HG03064 (cell line): ENCODE measurements around the gene IRGQ.
"Not testable (repeated sequence)": the region's sequence is repeated elsewhere in the genome, so short reads cannot be mapped to it uniquely, and the experiment has no call there.

Source experiments
- ATAC-seq: cut with Tn5 transposase; IDR thresholded peaks from one replicate; pipeline ENCODE4 v1.9.1; 2021; ENCODE audit warnings: low read depth; ENCODE audit not compliant: unreplicated experiment

The IRGQ gene, protein sequence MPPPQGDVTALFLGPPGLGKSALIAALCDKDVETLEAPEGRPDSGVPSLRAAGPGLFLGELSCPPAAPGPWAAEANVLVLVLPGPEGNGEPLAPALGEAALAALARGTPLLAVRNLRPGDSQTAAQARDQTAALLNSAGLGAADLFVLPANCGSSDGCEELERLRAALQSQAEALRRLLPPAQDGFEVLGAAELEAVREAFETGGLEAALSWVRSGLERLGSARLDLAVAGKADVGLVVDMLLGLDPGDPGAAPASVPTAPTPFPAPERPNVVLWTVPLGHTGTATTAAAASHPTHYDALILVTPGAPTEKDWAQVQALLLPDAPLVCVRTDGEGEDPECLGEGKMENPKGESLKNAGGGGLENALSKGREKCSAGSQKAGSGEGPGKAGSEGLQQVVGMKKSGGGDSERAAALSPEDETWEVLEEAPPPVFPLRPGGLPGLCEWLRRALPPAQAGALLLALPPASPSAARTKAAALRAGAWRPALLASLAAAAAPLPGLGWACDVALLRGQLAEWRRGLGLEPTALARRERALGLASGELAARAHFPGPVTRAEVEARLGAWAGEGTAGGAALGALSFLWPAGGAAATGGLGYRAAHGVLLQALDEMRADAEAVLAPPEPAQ

DNA sequence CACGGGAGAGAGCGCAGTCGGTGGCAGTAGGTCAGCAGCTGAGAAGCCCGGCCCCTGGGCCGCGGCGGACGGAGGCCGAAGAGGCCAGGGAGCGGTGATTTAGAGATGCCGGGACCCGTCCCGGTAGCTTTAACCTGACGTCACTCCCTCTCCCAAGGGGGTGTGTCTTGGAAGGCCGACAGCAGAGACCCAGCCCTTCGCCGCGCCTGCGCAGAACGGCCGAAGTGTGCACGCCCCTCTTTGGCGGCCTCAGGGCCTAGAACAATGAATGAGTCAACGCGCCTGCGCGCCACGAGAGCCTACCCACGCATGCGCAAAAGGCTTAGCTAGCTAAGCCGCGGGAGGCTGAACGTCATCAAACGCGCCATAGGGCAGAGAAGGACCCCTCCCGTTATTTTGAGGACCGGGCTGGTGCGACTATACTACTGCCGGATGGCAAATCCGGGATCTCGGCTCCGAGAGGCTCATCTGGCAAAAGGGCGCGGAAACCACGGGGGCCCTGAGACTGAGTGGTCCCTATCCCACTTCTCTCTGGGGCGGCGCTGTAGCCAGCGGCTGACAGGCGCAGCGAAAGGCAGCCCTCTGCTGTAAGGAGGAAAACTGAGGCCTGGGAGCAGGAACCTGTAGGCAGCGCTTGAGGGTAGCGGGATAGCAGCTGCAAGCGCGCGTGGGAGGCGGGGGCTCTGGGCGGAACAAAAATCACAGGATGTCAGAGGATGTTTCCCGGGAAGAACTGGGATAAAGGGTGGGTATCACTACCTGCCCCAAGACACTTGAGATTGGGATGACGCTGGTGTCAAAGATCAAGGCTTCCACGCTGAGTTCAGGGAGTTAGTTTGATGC is at the start of gene IRGQ, which contains the start of gene ZNF576:
Gene IRGQ, minus strand, starts transcription at position 136 of the 843 bp plus-strand sequence. CDS start 796 bp downstream, outside the sequence.
Gene ZNF576, plus strand, starts transcription at position 597 of the 843 bp plus-strand sequence. CDS start 514 bp downstream, outside the sequence.
- peak; percentile 66 for ATAC-seq

DNA sequence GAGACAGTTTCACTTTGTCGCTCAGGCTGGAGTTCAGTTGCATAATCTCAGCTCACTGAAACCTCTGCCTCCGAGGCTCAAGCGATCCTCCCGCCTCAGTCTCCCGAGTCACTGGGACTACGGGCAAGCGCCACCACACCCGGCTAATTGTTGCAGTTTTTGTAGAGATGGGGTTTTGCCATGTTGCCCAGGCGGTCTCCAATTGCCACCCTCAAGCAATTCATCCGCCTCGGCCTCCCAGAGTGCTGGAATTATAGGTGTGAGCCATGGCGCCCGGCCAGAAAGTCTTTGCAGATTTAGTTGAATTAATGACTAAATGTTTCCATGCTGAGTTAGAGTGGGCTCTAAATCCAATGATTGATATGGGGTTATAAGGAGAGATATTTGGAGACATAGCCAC is 48.2 kb upstream of the IRGQ start:
- ATAC-seq = no peak

DNA sequence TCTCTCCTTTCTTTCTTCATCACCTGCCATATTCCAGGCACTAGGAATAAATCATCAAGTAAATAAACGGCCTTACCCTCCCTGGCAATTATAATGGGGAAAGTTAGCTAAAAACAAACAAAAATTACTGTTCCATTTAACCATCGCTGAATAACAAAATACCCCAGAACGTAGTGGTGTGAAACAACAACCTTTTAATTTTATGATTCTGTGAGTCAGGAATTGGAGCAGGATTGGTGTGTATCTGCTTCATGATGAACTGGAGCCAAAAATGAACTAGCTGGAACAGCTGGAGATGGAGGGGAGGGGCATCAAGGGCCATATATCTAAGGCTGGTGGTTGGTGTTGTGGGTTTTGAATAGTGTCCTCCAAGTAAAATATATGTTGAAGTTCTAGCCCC is 47.4 kb upstream of the IRGQ start:
- no peak for ATAC-seq

DNA sequence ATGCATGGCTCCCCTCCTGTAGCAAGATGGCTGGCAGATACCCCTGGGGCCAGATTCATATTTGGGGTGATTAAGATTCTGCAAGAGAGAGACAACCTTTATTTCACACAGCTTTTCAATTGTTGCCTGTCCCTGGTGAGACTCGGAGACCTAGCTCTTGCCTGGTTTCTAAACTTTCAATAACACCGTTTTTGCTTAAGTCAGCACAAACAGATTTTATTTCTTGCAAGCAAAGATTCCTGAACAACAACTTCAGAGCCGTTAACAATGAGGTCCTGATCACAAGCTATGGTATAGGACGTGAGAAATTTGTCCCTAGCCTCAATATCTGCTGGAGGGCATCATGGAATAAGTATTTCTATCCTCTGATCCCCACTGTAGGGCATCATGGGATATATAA is 46.6 kb upstream of the IRGQ start:
- no peak for ATAC-seq

DNA sequence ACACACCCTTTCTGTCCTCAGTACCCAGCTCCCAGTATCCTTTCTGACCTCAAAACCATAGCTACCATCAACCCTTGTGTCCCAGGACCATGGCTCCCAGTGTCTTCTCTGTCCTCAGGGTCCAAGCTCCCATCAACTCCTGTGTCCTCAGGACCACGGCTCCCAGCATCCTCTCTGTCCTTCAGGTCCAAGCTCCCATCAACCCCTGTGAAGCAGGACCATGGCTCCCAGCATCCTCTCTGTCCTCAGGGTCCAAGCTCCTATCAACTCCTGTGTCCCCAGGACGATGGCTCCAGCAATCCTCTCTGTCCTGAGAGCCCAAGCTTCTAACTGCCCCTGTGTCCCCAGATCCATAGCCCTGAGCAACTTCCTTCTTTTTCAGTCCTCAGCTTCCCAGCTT is 45.4 kb upstream of the IRGQ start:
- ATAC-seq = no peak

DNA sequence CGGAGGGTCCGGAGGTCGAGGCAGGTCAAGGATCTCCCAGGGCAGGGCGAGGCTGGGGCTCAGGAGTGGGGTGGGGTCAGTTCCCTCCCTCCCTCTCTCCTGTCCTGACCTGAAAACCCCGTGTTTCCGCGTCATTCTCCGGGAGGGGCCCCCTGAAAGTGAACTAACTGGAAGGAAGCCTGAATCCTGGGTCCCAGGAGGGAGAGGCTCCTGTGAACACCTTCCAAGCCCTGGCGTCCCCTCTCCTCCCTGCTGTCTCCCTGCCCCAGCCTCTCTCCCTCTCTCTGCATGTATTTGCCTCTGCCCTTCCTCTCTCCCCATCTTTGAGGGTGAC is 44.5 kb upstream of the IRGQ start:
- ATAC-seq = no peak

DNA sequence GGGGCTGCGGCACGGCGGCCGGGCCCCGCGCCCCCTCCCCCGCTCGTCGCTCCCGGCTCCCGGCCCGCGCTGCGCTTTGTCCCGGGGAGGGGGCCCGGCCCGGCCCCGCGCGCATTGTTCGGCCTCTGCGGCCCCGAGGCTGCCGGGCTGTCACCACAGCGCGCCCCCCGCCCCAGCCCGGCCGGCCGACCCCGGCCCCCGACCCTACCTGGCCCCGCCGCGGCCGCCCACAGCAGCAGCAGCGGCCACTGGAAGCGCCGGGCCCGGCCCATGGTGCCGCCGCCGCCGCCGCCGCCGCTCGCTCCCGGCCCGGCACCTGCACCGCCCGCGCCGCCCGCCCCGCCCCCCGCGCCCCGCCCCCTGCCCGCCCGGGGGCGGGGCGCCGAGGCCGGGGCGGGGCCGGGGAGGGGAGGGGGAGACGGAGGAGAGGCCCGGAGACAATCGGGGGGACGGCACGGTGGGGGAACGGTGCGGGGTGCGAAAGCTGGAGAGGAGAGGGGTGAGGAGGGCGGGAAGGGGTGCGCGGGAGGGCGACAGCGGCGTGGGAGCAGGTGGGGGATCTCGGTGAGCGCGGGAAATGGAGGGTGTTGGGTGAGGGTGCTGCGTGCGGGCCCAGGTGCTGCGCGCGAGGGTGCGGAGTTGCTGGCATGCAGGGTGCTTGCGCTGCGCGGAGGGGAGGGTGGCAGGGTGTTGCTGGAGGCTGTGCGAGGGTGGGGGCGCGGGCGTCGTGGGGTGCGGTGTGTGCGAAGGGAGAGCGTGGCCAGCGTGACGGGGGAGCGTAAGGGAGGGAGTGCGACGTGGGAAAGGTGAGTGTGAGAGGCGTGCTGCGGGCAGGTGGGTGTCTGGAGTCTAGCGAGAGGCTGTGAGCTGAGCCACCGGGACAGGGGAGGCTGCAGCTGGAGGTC is 43.8 kb upstream of the IRGQ start, which contains the start of gene CADM4:
Gene CADM4, minus strand, starts transcription at position 332 of the 905 bp plus-strand sequence. Its CDS starts 60 bp downstream, at position 272.
- ATAC-seq = no peak

DNA sequence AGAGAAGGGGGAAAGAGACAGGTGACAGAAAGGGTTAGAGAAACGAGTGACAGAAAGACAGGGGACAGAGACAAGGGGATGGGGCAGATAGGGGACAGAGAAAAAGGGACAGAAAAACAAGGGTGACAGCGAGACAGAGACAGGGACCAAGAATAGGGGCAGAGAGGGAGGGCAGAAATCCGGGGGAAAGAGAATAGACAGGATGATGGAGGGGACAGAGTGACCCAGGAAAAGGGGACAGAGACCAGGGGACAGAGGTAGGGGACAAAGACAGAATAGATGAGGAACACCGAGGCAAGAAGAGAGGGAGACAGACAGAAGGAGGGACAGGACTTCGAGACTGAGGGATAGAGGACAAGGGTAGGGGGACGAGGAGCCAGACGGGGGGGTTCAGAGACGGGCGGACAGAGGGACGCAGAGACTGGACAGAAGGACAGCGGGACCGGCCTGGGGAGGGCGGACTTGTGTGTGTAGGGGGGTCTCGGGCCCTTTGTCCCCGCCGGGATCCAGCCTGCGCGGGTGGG is 43.1 kb upstream of the IRGQ start:
- no peak for ATAC-seq

DNA sequence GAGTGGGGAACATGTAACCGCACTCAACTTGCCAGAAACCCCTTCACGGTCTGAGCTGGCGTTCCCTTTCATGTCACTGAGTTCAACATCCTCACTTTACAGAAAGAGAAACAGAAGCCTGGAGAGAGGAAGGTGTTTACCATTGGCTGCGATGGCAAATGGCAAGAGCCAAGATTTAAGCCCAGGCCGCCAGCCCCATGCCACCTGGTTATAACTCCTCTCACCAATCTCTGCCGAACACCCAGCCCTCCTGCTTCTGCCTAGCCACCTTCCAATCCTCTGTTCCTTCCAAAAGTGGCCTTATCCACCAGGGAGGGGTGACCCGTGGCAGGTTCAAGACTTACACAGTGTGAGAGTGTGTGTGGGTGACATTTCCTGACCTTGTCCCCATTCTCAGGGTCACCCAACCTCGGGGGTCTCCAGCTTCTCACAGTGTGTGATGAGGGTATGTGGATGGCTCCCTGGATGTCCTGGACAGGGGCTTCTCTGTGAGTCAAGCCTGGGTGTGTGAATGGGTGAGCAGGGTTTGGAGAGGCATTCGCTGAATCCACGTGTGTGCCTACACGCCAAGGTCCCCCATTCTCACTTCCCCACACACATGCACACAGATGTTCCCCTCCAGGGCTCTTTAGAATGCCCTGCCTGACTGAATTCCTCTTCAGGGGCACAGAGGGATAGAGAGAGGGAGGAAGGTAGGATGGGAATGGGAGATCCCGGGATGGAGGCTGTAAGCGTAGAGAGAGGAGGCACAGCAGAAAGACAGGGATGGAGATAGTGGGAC is 42.5 kb upstream of the IRGQ start:
- no peak for ATAC-seq

DNA sequence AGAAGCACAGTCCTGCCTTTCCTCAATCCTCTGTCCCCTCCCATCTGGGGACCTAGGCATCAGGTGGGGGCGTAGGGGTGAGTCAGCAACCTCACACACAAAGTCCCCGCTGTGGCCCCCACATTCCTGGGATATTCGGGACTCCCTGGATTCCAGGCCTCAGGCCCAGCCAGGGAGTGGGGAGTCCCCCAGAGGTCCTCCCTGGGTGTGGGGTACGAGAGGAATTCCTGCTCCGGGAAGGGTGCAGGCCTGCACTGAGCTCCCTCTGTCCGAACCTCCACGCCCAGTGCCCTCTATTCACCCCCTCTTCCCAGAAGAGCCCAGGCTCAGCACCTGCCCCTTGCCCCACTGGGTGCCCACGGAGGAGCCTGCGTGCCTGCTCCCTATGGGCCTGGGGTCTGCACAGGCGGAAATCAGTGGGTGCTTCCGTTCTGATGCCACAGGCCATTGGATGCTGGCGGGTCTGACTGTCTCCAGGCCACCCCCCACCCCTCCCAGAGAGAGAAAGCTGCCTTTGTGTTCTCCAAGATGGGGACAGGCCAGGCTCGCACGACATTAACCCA is 40.3 kb upstream of the IRGQ start:
- ATAC-seq = no peak

DNA sequence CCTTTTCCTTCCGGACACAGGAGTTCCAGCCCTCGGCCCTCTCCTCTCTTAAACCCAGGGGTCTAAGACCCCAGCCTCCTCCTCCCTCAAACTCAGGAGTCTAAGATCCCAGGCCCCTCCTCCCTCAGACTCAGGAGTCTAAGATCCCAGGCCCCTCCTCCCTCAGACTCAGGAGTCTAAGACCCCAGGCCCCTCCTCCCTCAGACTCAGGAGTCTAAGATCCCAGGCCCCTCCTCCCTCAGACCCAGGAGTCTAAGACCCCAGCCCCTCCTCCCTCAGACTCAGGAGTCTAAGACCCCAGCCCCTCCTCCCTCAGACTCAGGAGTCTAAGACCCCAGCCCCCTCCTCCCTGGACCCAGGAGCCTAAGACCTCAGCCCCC is 39.6 kb upstream of the IRGQ start:
- ATAC-seq = not testable (repeated sequence)

DNA sequence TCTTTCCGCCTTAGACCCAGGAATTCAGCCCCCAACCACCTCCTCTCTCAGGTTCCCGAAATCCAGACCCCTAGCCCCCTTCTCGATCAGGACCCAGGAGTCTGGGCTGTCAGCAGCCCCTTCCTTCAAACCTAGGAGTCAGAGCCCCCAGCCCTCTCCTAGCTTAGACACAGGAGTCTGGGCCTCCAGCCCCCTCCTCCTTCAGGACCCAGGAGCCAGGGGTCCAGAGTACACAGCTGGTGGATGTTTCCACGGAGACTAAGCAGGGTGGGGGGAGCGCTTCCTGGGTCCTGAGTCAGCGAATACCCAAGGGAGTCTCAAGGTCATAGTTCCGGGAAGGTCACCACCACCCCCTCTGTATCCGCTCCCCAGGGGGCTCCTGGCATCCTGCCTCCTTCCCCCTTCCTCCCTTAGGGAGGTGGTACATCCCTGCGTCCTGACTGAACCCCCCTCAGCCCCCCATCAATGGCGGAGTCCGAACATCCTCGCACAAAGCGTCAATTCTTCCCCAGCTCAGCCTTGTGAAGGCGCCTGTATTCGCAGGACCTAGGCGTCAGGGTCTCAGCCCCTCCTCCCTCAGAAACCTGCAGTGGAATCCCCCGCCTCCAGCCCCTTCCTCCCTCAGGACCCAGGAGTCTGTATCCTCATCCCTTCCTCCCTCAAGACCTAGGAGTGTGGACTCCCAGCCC is 39.1 kb upstream of the IRGQ start:
- no peak for ATAC-seq

DNA sequence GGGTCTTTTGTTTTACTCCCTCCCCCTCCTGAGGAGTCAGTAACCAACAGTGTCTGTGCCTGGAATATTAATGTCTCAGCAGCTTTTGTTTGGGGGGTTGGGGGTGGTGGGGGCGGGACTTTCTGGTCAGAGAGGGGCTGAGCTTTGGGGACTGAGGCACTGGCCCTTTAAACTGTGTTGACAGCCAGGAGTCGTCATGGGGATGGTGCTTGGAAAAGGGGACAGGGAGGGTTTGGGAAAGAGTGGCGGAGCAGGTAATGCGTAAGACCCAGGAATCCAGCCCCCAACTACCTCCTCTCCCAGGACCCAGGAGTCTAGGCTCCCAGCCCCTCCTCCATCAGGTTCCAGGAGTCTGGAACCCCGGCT is 38.6 kb upstream of the IRGQ start:
- no peak for ATAC-seq

DNA sequence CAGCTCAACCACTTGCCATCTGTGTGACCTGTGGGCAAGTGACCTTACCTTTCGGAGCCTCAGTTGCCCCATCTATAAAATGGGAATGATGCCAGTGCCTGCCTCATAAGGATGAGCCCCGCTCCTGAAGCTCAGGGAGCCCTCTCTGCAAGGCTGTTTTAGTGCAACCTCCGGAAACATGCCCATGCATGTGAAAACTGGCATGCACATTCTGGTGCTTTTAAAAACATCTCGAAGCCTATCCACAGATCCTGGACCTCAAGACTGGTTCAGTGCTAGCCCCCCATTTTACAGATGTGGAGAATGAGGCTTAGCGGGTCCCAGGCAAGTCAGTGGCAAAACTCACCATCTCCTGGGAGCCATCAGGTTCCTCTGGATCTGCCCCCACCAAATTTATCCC is 38.1 kb upstream of the IRGQ start:
- no peak for ATAC-seq

DNA sequence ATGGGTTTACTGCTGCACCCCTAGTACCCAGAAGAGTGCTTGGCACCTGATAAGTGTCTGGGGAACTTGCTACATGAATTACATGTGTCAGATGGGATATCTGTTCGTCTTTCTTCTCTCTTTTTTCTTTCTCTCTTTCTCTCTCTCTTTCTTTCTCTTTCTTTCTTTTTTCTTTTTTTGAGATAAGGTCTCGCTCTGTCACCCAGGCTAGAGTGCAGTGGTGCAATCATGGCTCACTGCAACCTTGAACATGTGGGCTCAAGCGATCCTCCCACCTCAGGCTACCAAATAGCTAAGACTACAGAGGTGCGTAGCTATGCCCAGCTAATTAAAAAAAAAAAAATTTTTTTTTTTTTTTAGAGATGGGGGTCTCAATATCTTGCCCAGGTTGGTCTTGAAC is 37.6 kb upstream of the IRGQ start:
- ATAC-seq = no peak

DNA sequence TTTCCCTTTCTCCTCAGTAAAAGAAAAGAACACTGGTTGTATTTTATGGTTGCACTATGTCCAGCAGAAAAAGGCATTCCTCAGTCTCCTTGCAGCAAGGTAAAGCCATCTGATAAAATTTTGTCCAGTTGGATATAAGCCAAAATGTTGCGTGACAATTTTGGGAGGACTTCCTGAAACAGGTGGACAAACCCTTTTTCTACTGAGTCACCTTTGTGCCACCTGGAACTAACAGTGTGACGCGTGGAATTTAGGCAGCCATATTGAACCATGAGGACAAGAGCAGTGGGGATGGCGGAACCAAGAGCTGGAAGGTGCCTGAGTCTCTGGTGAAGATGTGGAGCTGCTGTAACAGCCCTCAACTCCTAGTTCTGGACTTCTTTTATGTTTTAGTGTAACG is 35.6 kb upstream of the IRGQ start:
- ATAC-seq = no peak

DNA sequence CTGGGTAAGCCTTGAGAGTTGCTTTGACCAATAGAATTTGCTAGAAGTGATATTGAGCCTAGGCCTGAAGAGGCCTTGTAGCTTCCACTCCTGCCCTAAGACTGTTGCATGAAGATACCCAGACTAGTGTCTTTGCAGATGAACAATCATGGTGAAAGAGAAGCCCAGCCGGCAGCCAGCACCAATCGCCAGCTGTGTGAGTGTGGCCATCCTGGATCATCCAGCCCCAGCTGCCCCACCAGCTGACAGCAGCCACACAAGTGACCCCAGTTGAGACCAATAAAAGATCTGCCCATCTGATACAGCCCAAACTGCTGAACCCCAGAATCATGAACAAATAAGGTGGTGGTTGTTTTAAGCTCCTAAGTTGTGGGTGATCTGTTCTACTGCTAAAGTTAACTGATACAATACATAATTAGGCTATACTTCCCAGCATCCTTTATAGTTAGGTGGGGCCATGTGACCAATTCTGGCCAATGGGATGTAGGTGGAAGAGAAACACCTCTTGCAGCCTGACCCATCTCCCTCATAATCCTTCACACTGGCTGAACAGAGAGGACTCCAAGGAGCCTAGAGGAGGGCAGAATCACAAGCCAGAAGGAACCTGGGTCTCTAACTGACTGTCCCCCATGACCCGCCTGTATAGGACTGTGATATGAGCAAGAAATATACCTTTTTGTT is 32.9 kb upstream of the IRGQ start:
- ATAC-seq = no peak

DNA sequence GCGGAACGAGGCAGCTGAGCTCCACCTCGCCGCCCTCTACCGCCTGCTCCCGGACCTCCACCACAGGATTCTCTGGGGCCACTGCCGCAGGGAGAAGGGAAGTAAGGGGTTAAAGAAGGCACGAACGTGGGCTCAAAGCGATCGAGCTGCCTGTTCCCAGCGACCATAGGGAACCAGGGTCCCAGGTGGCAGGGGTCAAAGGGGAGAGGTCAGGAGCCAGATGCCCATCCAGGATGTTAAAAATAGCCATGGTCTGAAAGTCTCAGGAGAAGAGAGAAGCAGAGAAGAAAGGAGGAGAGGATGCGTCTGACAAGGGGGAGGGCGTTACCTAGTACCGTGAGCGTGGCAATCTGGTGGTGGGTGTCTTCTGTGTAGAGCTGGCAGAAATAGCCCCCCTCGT is 30.9 kb upstream of the IRGQ start:
- no peak for ATAC-seq
